Right lobe of liver (tissue), 6 donors: Measurements from ENCODE around the gene KLF14. TPM values are rescaled to one million over a fixed set of nuclear protein-coding genes. Genes with fewer than 3 reads are reported as not detected.
"Not testable (repeated sequence)": the region's sequence is repeated elsewhere in the genome, so short reads cannot be mapped to it uniquely, and the experiment has no call there.

Experiments
- ATAC-seq, 4 donors: fragments of 200-7000 bp; cut with Tn5 transposase; one replicate each; pipeline ENCODE4 v1.9.1; 2020; ENCODE audit warnings: mild to moderate bottlenecking in 4 of 4, moderate library complexity in 4 of 4
- DNase-seq, 3 donors: peaks; one replicate each; pipeline ENCODE4 v3.0.0-alpha.2; 2020
- H3K27ac ChIP-seq, 3 donors: fragments of 200-600 bp; one replicate each; pipeline ENCODE4 v1.8.0; 2022
- H3K27me3 ChIP-seq, 2 donors: fragments of 200-600 bp; one replicate each; pipeline ENCODE4 v1.8.0; 2022
- H3K36me3 ChIP-seq, 4 donors: fragments of 200-600 bp; sonication (generic) in 1 of 4; one replicate each; pipeline versions ENCODE4 v1.5.1 to v1.8.0; 2017 to 2022; ENCODE audit warnings: control low read depth in 1 of 4
- H3K4me1 ChIP-seq, 4 donors: fragments of 200-600 bp; sonication (generic) in 1 of 4; one replicate each; pipeline versions ENCODE4 v1.5.1 to v1.8.0; 2017 to 2022; ENCODE audit warnings: control low read depth in 1 of 4
- H3K4me3 ChIP-seq, 3 donors: fragments of 200-600 bp; one replicate each; pipeline ENCODE4 v1.8.0; 2022
- H3K9me3 ChIP-seq, 4 donors: fragments of 200-600 bp; sonication (generic) in 1 of 4; one replicate each; pipeline versions ENCODE4 v1.5.1 to v1.8.0; 2017 to 2022; ENCODE audit warnings: control low read depth in 1 of 4
- CTCF ChIP-seq, 4 donors: fragments of 200-600 bp in 3 of 4; fragments of 450-650 bp in 1 of 4; IDR thresholded peaks; one replicate each; pipeline versions ENCODE4 v1.5.1 to v1.8.0; 2016 to 2022; ENCODE audit warnings: antibody characterized with exemption in 4 of 4, mild to moderate bottlenecking in 2 of 4
- POLR2A ChIP-seq: fragments of 450-650 bp; IDR thresholded peaks from one replicate; pipeline ENCODE4 v1.6.1; 2017; ENCODE audit warnings: antibody characterized with exemption, mild to moderate bottlenecking
- WGBS: methylation state at CpG from one replicate; pipeline ENCODE4 v1.1.6; 2018; ENCODE audit warnings: low coverage, low lambda C conversion rate; ENCODE audit not compliant: insufficient coverage; ENCODE audit errors: missing lambda C conversion rate; 5-methylcytosine and 5-hydroxymethylcytosine counted together
- intact Hi-C, 2 donors: fragments of 100-400 bp; cut with DNase I; formaldehyde crosslinking; loops; one replicate each; pipeline versions ENCODE4 v1.11.2 to v1.14.1; 2022
- long read RNA-seq: library from polyadenylated mRNA; unstranded; transcript quantifications from one replicate; pipeline ENCODE4 v2.0.0, GENCODE V29; 2019
- total RNA-seq, 6 experiments: library from RNA; depleted of rRNA in 2 of 6; stranded (reverse); fragments of >200 nt in 2 of 6; fragmentation: NEBNext Ultra II Directional in 3 of 6; extraction: Animal tissue kit (Norgen Biotek cat#: 25700) in 3 of 6; gene quantifications; one replicate each; pipeline versions ENCODE4 v1.1.0 to v1.2.4, GENCODE V29; 2016 to 2023
- donor health status: DM: no; HTN: yes; CAD: no.
- donor health status: DM: no; HTN: no; CAD: no.
- donor health status: DM: no; HTN: no; CAD: no.
- donor health status: DM: no; HTN: yes; CAD: no.
- donor health status: DM: no; HTN: yes; CAD: no.

KLF14 gene
- not detected for total RNA-seq
- long read RNA-seq, result 0 reads

- Histone ChIP-seq H3K27ac (no peak within 1 kb of the TSS), H3K4me3 (peak within 1 kb of the TSS; percentile 19 to 46 (median 40)), H3K4me1 (peaks cover 0 to 6% (median 0%) of the 10 kb centered on the region in 4 donors), H3K36me3 (no peaks in the 10 kb centered on the region), H3K9me3 (peaks cover 0 to 7% (median 5%) of the 10 kb centered on the region in 4 donors), H3K27me3 (peaks cover 5 to 29% of the 10 kb centered on the region in 2 donors)
- ATAC-seq, result peak; percentile 46 to 53 (median 48)
- peak in 2 of 3 donors; percentile 24 to 53 for DNase-seq
- WGBS, result 3% methylated on average over 18 of the region's 100 CpGs
- intact Hi-C loops, result no loop called here
- TF ChIP-seq POLR2A, result no peak
- TF ChIP-seq CTCF (IDR thresholded peaks at IDR 0.05), result no peak
Measured at GRCh38 chr7:130733931-130734814, at the start of gene KLF14. TSS of gene KLF14 (minus strand) at chr7:130734207. CDS start at chr7:130734033, 174 bp downstream.

DNA sequence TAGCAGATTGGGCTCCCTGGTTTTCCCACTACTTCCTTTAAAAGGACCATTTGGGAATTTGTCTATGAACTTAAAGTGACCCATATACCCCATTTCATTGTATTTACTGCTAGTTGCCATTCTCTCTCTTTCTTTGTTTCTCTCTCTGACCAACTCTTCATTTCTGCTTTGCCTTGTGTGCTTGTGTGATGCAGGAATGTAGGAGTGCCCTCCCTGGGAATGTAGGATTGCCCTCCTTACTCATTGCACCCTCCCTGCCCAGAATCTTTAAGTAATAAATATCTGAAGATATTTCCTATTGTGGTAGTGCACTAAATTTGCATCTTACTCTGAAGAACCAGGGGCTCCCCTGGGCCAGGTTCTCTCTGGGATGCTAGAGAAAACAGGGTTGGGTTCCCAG lies 47.3 kb upstream of the KLF14 start:
- DNase-seq (no peak), ATAC-seq (no peak)
- no peaks in the 10 kb centered on the region for H3K27me3 ChIP-seq
- no peak for TF ChIP-seq CTCF (IDR thresholded peaks at IDR 0.05)
- H3K4me3 ChIP-seq, result no peak overlapping the region
- no peaks in the 10 kb centered on the region for H3K9me3 ChIP-seq
- no peaks in the 10 kb centered on the region for H3K4me1 ChIP-seq
- intact Hi-C loops, result no loop called here
- no peaks in the 10 kb centered on the region for H3K36me3 ChIP-seq
- no peak overlapping the region for H3K27ac ChIP-seq

DNA sequence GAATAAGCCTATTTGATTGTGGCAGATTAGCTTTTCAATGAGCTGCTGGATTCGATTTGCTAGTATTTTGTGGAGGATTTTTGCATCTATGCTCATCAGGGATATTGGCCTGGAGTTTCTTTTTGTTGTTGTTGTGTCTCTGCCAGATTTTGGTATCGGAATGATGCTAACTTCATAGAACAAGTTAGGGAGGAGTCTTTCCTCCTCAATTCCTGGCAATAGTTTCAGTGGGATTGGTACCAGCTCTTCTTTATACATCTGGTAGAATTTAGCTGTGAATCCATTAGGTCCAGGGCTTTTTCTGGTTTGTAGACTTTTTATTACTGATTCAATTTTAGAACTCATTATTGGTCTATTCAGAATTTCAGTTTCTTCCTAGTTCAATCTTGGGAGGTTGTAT lies 43.4 kb upstream of the KLF14 start:
- 56% methylated on average over 2 of the region's 2 CpGs for WGBS

GRCh38 chr7:130772456-130772855 lies 38.4 kb upstream of the KLF14 start:
- H3K4me3 ChIP-seq, H3K4me1 ChIP-seq, ATAC-seq, H3K36me3 ChIP-seq, H3K27ac ChIP-seq, intact Hi-C loops, H3K27me3 ChIP-seq, H3K9me3 ChIP-seq, DNase-seq: not testable (repeated sequence)
- WGBS, result 65% methylated on average over 5 of the region's 5 CpGs

More for the DNA sequence above, 43.4 kb upstream of the KLF14 start:
- Histone ChIP-seq H3K27me3 (no peaks in the 10 kb centered on the region), H3K4me1 (no peaks in the 10 kb centered on the region), H3K36me3 (no peaks in the 10 kb centered on the region), H3K4me3 (no peak overlapping the region), H3K27ac (no peak overlapping the region), H3K9me3 (no peaks in the 10 kb centered on the region)
- intact Hi-C loops, result no loop called here
- DNase-seq (no peak), ATAC-seq (no peak)
- TF ChIP-seq POLR2A (no peak), CTCF (IDR thresholded peaks at IDR 0.05) (no peak)

DNA sequence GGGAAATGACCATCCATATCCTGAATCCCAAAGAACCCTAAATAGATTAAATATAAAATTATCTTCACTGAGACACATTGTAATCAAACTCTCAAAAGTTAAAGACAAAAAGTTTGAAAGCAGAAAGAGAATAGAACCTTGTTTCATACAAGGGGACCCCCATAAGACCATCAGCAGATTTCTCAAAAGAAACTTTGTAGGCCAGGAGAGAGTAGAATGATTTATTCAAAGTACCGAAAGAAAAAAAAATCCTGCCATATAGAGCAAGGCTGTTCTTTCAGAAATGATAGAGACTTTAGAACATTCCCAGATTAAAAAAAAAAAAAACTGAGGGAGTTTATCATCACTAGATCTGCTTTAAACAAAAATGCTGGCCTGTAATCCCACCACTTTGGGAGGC lies 34.8 kb upstream of the KLF14 start:
- Histone ChIP-seq H3K27me3 (no peaks in the 10 kb centered on the region), H3K4me3 (no peak overlapping the region), H3K9me3 (no peaks in the 10 kb centered on the region), H3K36me3 (no peaks in the 10 kb centered on the region), H3K27ac (no peak overlapping the region), H3K4me1 (no peaks in the 10 kb centered on the region)
- intact Hi-C loops, result no loop called here
- 43% methylated on average over 1 of the region's 1 CpG for WGBS
- TF ChIP-seq POLR2A (no peak), CTCF (IDR thresholded peaks at IDR 0.05) (no peak)
- ATAC-seq (no peak), DNase-seq (no peak)

DNA sequence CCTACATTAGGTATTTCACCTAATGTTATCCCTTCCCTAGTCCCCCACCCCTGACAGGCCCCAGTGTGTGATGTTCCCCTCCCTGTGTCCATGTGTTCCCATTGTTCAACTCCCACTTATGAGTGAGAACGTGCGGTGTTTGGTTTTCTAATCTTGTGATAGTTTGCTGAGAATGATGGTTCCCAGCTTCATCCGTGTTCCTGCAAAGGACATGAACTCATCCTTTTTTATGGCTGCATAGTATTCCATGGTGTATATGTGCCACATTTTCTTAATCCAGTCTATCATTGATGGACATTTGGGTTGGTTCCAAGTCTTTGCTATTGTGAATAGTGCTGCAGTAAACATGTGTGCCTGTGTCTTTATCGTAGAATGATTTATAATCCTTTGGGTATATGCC lies 30.6 kb upstream of the KLF14 start:
- H3K27me3 ChIP-seq, H3K4me1 ChIP-seq, intact Hi-C loops, H3K9me3 ChIP-seq, H3K36me3 ChIP-seq, H3K4me3 ChIP-seq, ATAC-seq, DNase-seq, H3K27ac ChIP-seq: not testable (repeated sequence)
- 87% methylated on average over 4 of the region's 4 CpGs for WGBS
